ENCODE data around the gene IL22RA2. TPM values are rescaled to one million over a fixed set of nuclear protein-coding genes. Genes with fewer than 3 reads are reported as not detected.
"Not testable (repeated sequence)": the region's sequence is repeated elsewhere in the genome, so short reads cannot be mapped to it uniquely, and the experiment has no call there.

IL22RA2 gene
- total and polyA plus RNA-seq, 3 donors from 2014 or later: not detected

GRCh38 chr6:137111296-137112066 lies 62.0 kb downstream of the IL22RA2 start:
- Histone ChIP-seq H3K4me1 (no peaks in the 10 kb centered on the region), H3K36me3 (ENCODE audit: low read depth, missing control alignments) (no peaks in the 10 kb centered on the region), H3K27ac (no peak overlapping the region), H3K4me3 (no peak overlapping the region), H3K27me3 (no peaks in the 10 kb centered on the region), H3K9me3 (no peaks in the 10 kb centered on the region)
- no peak for TF ChIP-seq CTCF (IDR thresholded peaks at IDR 0.05)
- no peak for TF ChIP-seq POLR2A (IDR thresholded peaks at IDR 0.05)
- WGBS, 2 donors: 88 to 96% methylated on average over 2 of the region's 2 CpGs
- intact Hi-C loops (cut with DNase I; ENCODE audit: low total_unique reads): no loop called here
- DNase-seq: no peak

GRCh38 chr6:137107767-137108105 lies 65.7 kb downstream of the IL22RA2 start:
- TF ChIP-seq CTCF (IDR thresholded peaks at IDR 0.05) (no peak), POLR2A (IDR thresholded peaks at IDR 0.05) (no peak)
- no peaks in the 10 kb centered on the region for H3K9me3 ChIP-seq
- no peak overlapping the region for H3K4me3 ChIP-seq
- no peaks in the 10 kb centered on the region for H3K4me1 ChIP-seq
- no peaks in the 10 kb centered on the region for H3K27me3 ChIP-seq
- no peaks in the 10 kb centered on the region for H3K36me3 ChIP-seq (ENCODE audit: low read depth, missing control alignments)
- intact Hi-C loops (cut with DNase I; ENCODE audit: low total_unique reads): no loop called here
- 65 to 68% methylated on average over 1 of the region's 1 CpG for WGBS, 2 donors
- H3K27ac ChIP-seq: no peak overlapping the region
- DNase-seq: no peak

GRCh38 chr6:137107047-137107766 lies 66.2 kb downstream of the IL22RA2 start:
- DNase-seq; H3K27ac ChIP-seq; H3K4me1 ChIP-seq; intact Hi-C loops (cut with DNase I; ENCODE audit: low total_unique reads); H3K4me3 ChIP-seq; H3K36me3 ChIP-seq (ENCODE audit: low read depth, missing control alignments); H3K9me3 ChIP-seq; H3K27me3 ChIP-seq: not testable (repeated sequence)
- 78 to 86% methylated on average over 6 of the region's 6 CpGs for WGBS, 2 donors

- no peak for TF ChIP-seq POLR2A (IDR thresholded peaks at IDR 0.05)
- no peak for TF ChIP-seq CTCF (IDR thresholded peaks at IDR 0.05)
- DNase-seq: no peak
- Histone ChIP-seq H3K9me3 (no peaks in the 10 kb centered on the region), H3K4me1 (no peaks in the 10 kb centered on the region), H3K27me3 (no peaks in the 10 kb centered on the region), H3K4me3 (no peak overlapping the region), H3K27ac (no peak overlapping the region), H3K36me3 (ENCODE audit: low read depth, missing control alignments) (no peaks in the 10 kb centered on the region)
- intact Hi-C loops (cut with DNase I; ENCODE audit: low total_unique reads): no loop called here
- WGBS, 2 donors: 89 to 95% methylated on average over 3 of the region's 3 CpGs
These were observed 67.3 kb downstream of the IL22RA2 start for GRCh38 chr6:137106183-137106582.

GRCh38 chr6:137105375-137105774 lies 68.1 kb downstream of the IL22RA2 start:
- H3K4me3 ChIP-seq: no peak overlapping the region
- no peaks in the 10 kb centered on the region for H3K27me3 ChIP-seq
- H3K4me1 ChIP-seq: no peaks in the 10 kb centered on the region
- TF ChIP-seq CTCF (IDR thresholded peaks at IDR 0.05): no peak
- TF ChIP-seq POLR2A (IDR thresholded peaks at IDR 0.05): no peak
- H3K27ac ChIP-seq: no peak overlapping the region
- intact Hi-C loops (cut with DNase I; ENCODE audit: low total_unique reads): no loop called here
- WGBS, 2 donors: 81 to 86% methylated on average over 4 of the region's 4 CpGs
- H3K9me3 ChIP-seq: no peaks in the 10 kb centered on the region
- no peaks in the 10 kb centered on the region for H3K36me3 ChIP-seq (ENCODE audit: low read depth, missing control alignments)
- DNase-seq: no peak

Data from testis (tissue), 3 donors.